Measurements from ENCODE around the gene SMIM14. TPM values are rescaled to one million over a fixed set of nuclear protein-coding genes. Genes with fewer than 3 reads are reported as not detected.
"Not testable (repeated sequence)": the region's sequence is repeated elsewhere in the genome, so short reads cannot be mapped to it uniquely, and the experiment has no call there.

SMIM14 gene
- total RNA-seq, 1 experiment from 2014 or later = 14.5 TPM

DNA sequence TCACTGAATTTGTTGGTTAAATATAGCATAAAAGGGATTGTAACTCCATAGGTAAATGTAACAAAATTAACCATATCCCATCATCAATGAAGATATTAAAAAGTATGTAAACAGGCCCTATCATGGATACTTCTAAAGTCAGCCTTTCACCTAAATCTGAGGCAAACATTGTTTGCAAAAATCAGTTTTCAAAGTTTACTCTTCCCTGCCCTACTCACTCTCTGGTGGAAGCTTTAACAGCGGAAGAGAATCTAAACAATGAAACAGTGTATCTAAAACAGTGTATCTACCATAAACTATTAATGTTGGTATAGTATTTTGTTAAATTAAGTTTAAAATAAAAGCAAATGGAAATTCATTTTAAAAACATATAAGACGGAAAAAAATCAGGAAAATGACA lies 21.1 kb downstream of the SMIM14 start:
- H3K36me3 ChIP-seq (ENCODE audit: insufficient read depth, low read length, poor library complexity, severe bottlenecking) = no peaks in the 10 kb centered on the region
- H3K4me3 ChIP-seq (ENCODE audit: low read depth, low read length, poor library complexity, severe bottlenecking) = no peak overlapping the region
- H3K27me3 ChIP-seq (replicated peaks; ENCODE audit: insufficient read depth, low read depth, low read length, poor library complexity) = no peaks in the 10 kb centered on the region
- BruUV-seq (replicated peaks) = no TSS peak
- TF ChIP-seq EZH2 (IDR thresholded peaks at IDR 0.05; ENCODE audit: borderline replicate concordance, low read depth, low read length, poor library complexity, severe bottlenecking) = no peak
- TF ChIP-seq, protein P1, sequence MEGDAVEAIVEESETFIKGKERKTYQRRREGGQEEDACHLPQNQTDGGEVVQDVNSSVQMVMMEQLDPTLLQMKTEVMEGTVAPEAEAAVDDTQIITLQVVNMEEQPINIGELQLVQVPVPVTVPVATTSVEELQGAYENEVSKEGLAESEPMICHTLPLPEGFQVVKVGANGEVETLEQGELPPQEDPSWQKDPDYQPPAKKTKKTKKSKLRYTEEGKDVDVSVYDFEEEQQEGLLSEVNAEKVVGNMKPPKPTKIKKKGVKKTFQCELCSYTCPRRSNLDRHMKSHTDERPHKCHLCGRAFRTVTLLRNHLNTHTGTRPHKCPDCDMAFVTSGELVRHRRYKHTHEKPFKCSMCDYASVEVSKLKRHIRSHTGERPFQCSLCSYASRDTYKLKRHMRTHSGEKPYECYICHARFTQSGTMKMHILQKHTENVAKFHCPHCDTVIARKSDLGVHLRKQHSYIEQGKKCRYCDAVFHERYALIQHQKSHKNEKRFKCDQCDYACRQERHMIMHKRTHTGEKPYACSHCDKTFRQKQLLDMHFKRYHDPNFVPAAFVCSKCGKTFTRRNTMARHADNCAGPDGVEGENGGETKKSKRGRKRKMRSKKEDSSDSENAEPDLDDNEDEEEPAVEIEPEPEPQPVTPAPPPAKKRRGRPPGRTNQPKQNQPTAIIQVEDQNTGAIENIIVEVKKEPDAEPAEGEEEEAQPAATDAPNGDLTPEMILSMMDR (conservative IDR thresholded peaks at IDR 0.05; ENCODE audit: low read depth, low read length) = no peak
- ChIA-PET CTCF (no interaction called here), POLR2A (ENCODE audit: low non-redundant PET) (no interaction called here)
- intact Hi-C loops (cut with micrococcal nuclease; ENCODE audit: unreplicated experiment) = no loop called here
- no peaks in the 10 kb centered on the region for H3K9me3 ChIP-seq (ENCODE audit: low read depth, low read length, poor library complexity, severe bottlenecking)
- DNase-seq (ENCODE audit: low spot score) = no peak
- no peak overlapping the region for H3K27ac ChIP-seq (ENCODE audit: low read depth, low read length, poor library complexity, severe bottlenecking)
- H3K4me1 ChIP-seq (ENCODE audit: insufficient read depth, low read length, poor library complexity, severe bottlenecking) = peaks cover 10% of the 10 kb centered on the region

DNA sequence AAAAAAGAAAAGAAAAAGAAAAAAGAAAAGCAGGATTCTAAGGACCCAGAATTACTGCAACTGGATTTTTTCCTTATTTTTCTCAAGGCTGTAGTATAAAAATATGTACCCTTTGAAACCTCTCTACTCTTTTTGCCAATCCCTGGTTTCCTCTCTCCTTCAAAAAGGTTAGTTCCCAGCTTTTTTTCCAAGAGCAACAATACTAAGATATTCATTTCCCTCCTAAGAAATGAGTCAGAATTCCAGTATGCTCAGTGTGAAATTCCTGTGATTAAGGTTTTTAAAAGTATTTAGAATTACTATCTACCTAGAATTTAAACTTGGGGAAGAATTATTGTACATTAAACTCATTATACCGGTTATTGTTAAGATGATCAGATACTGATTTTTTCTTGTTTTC lies 22.0 kb downstream of the SMIM14 start:
- CTCF ChIA-PET = no interaction called here

GRCh38 chr4:39616112-39616511 lies 22.6 kb downstream of the SMIM14 start:
- BruUV-seq (replicated peaks); CTCF ChIA-PET; H3K9me3 ChIP-seq (ENCODE audit: low read depth, low read length, poor library complexity, severe bottlenecking); H3K27ac ChIP-seq (ENCODE audit: low read depth, low read length, poor library complexity, severe bottlenecking); H3K4me1 ChIP-seq (ENCODE audit: insufficient read depth, low read length, poor library complexity, severe bottlenecking); intact Hi-C loops (cut with micrococcal nuclease; ENCODE audit: unreplicated experiment); H3K4me3 ChIP-seq (ENCODE audit: low read depth, low read length, poor library complexity, severe bottlenecking); POLR2A ChIA-PET (ENCODE audit: low non-redundant PET); H3K36me3 ChIP-seq (ENCODE audit: insufficient read depth, low read length, poor library complexity, severe bottlenecking); DNase-seq (ENCODE audit: low spot score); H3K27me3 ChIP-seq (replicated peaks; ENCODE audit: insufficient read depth, low read depth, low read length, poor library complexity): not testable (repeated sequence)

More for the DNA sequence above, 22.0 kb downstream of the SMIM14 start:
- POLR2A ChIA-PET (ENCODE audit: low non-redundant PET) = no interaction called here
- H3K4me1 ChIP-seq (ENCODE audit: insufficient read depth, low read length, poor library complexity, severe bottlenecking) = peaks cover 9% of the 10 kb centered on the region
- TF ChIP-seq, protein P1 (conservative IDR thresholded peaks at IDR 0.05; ENCODE audit: low read depth, low read length) = no peak
- no peak for TF ChIP-seq EZH2 (IDR thresholded peaks at IDR 0.05; ENCODE audit: borderline replicate concordance, low read depth, low read length, poor library complexity, severe bottlenecking)
- H3K4me3 ChIP-seq (ENCODE audit: low read depth, low read length, poor library complexity, severe bottlenecking) = no peak overlapping the region
- no peak overlapping the region for H3K27ac ChIP-seq (ENCODE audit: low read depth, low read length, poor library complexity, severe bottlenecking)
- intact Hi-C loops (cut with micrococcal nuclease; ENCODE audit: unreplicated experiment) = no loop called here
- H3K27me3 ChIP-seq (replicated peaks; ENCODE audit: insufficient read depth, low read depth, low read length, poor library complexity) = no peaks in the 10 kb centered on the region
- H3K9me3 ChIP-seq (ENCODE audit: low read depth, low read length, poor library complexity, severe bottlenecking) = no peaks in the 10 kb centered on the region
- H3K36me3 ChIP-seq (ENCODE audit: insufficient read depth, low read length, poor library complexity, severe bottlenecking) = no peaks in the 10 kb centered on the region
- no TSS peak for BruUV-seq (replicated peaks)
- no peak for DNase-seq (ENCODE audit: low spot score)

DNA sequence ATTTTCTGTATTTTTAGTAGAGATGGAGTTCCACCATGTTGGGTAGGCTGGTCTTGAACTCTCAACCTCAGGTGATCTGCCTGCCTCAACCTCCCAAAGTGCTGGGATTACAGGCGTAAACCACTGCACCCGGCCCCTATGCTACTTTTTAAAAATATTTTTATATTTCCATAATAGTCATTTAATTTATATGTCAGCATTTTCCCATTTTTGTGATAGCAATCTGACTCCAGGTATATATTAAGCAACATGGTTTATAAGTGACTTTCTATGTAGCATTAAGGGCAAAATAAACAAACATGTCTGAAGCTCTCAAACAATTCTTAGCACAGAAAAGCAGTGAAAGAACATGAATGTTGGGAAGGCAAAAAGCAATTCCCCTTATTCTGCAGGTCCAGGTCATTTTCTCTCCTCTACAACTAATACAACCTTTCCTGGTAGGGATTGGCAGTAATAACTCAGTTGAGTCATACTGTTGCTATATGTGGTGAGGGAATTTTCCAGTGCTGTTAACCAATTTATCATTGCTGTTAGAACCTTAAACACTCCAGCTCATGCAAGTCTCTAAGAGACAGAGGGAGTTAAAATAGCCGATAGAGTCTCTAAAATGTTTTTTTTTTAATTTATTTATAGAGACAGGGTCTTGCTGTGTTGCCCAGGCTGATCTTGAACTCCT lies 24.0 kb downstream of the SMIM14 start:
- intact Hi-C loops (cut with micrococcal nuclease; ENCODE audit: unreplicated experiment) = no loop called here
- TF ChIP-seq EZH2 (IDR thresholded peaks at IDR 0.05; ENCODE audit: borderline replicate concordance, low read depth, low read length, poor library complexity, severe bottlenecking) = no peak
- TF ChIP-seq, protein P1 (conservative IDR thresholded peaks at IDR 0.05; ENCODE audit: low read depth, low read length) = no peak
- DNase-seq (ENCODE audit: low spot score) = no peak
- Histone ChIP-seq H3K36me3 (ENCODE audit: insufficient read depth, low read length, poor library complexity, severe bottlenecking) (no peaks in the 10 kb centered on the region), H3K27ac (ENCODE audit: low read depth, low read length, poor library complexity, severe bottlenecking) (no peak overlapping the region), H3K9me3 (ENCODE audit: low read depth, low read length, poor library complexity, severe bottlenecking) (no peaks in the 10 kb centered on the region), H3K27me3 (replicated peaks; ENCODE audit: insufficient read depth, low read depth, low read length, poor library complexity) (no peaks in the 10 kb centered on the region), H3K4me1 (ENCODE audit: insufficient read depth, low read length, poor library complexity, severe bottlenecking) (no peaks in the 10 kb centered on the region), H3K4me3 (ENCODE audit: low read depth, low read length, poor library complexity, severe bottlenecking) (no peak overlapping the region)
- no TSS peak for BruUV-seq (replicated peaks)
- CTCF ChIA-PET = no interaction called here
- POLR2A ChIA-PET (ENCODE audit: low non-redundant PET) = interaction anchor here (0.7 kb wide), 1 partner anchor 105 kb away, joined by 4 read pairs; no protein-coding TSS in a partner anchor
